SIG-M5 treated with dmso at 0.1 percent for 504 hours (cell line): ENCODE results near the gene MINDY3.
"Not testable (repeated sequence)": the region's sequence is repeated elsewhere in the genome, so short reads cannot be mapped to it uniquely, and the experiment has no call there.

Experiments used
- DNase-seq: peaks from one replicate; lab custom pipeline; 2025; ENCODE audit not compliant: unreplicated experiment; lab: John Stamatoyannopoulos, UW

The MINDY3 gene

DNA sequence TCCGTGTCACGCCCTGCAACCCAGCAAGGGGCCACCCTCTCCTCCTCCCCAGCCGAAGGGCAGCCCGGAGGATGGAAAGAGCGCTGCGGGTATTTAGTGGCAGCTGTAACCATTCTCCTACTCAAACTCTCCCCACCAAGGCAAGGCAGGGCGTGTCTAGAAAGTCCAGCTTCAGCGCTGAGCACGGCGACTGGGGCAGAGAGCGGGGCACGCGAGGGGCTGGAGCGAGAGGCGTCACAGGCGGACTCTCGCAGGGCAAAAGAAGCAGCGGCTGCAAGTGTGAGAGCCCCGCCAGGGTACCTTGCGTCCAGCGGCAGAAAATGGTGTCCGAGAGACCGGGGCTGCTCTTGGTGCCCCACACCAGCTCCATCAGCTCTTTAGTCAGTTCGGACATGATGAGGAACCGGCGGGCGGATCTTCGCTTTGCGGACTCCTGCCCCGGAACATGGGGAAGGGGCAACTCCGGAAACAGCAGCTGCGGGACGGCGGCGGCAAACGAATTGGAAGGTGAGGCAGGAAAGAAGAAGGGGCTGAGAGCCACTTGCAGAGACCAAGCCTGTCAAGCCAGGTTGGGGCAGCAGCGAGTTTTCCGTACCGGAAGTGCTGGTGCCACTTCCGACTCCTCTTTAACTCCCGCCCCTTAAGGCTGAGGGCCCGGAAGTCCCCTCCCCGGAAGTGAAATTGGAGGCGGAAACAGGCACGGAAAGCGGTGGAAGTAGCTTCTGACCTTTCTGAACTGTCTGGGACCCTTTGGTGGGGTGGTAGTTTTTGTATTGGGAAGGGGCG, at the start of gene MINDY3:
Gene MINDY3 (minus strand): TSS at position 602 of the 786 bp plus-strand sequence. CDS start 208 bp downstream, at position 394.
- DNase-seq = peak; percentile 81

DNA sequence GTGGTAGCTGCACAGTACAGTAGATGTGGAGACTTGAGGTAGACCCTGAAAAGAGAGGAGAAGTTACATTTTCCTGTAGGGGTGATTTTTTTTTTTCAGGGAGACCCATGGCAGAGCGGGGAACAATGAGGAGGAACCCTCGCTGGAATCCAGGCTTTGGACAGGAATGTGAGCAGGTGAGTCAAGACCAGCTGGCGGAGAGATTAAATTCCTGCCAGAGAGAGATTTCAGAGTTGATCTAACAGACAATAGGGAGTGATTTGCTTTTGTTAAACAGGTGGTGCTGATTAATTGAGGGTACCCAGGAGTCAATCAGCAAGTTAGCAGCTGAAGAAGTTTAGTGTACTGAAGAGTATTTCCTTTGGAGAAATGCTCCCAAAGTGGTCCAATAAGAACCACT, 41.6 kb upstream of the MINDY3 start:
- DNase-seq = no peak

DNA sequence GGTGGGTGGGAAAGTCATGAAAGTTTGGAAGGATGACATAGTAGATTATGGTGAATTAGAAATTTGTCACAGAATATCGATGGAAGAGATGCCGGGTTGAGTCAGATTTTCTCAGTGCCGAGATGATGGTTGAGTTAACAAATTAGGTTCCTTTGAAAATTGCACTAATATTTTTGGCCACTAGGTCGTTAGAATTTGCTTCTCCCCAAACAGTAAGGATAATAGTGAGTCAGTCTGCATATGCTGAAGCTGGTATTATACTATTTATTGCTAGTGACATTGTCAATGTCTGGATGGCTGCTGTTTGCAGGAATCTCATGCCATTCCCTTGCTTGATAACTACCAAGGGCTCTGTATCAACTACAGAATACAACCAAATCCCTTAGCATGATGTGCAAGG, 37.7 kb upstream of the MINDY3 start:
- peak; percentile 35 for DNase-seq

GRCh38 chr10:15897287-15897686, 37.0 kb upstream of the MINDY3 start:
- DNase-seq = no peak

GRCh38 chr10:15896654-15897053, 36.3 kb upstream of the MINDY3 start:
- DNase-seq = no peak

- DNase-seq = no peak
Measured at GRCh38 chr10:15884447-15884846, 24.1 kb upstream of the MINDY3 start.

GRCh38 chr10:15881542-15881941, 21.2 kb upstream of the MINDY3 start:
- no peak for DNase-seq

GRCh38 chr10:15879663-15880062, 19.4 kb upstream of the MINDY3 start:
- DNase-seq = peak; percentile 54

DNA sequence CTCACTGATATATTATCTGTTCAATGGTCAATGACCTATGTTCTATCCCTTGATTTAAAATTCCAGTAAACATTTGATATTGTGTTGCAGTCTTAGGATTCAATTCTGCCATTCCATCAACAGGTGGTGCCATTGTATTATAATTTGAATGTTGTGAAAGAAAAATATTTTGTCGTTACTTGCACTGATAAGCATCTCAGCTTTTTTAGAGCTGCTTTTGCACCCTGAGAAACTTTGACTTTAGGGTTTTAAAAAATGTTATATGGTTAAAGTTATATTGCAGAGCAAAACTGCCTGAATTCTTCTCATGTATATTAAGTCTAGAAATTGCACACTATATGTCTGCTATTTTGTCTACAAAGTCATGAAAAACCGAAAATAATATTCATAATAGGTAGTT, 18.8 kb upstream of the MINDY3 start:
- peak; percentile 59 for DNase-seq

- no peak for DNase-seq
Measured at GRCh38 chr10:15877836-15878576, 17.7 kb upstream of the MINDY3 start.

- not testable (repeated sequence) for DNase-seq
Measured at GRCh38 chr10:15876274-15876673, 16.0 kb upstream of the MINDY3 start.

- not testable (repeated sequence) for DNase-seq
Measured at GRCh38 chr10:15872645-15873044, 12.3 kb upstream of the MINDY3 start.

DNA sequence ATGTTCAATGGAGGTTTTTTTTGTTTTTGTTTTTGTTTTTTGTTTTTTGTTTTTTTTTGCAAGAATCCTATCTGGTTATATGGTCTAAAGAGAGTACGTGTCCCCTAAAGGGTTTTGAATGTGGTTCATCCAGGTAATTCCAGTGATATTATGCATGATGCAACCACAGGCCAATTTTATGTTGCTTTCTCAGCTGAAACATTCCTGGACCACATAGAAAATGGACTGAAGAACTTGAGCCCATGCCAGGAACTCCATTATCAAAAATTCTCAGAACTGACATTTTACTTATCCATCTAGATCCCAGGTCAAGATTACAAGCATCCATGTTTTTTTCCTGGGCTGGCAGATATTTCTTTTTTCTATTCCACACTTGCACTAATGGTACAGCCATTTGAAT, 11.5 kb upstream of the MINDY3 start:
- no peak for DNase-seq

DNA sequence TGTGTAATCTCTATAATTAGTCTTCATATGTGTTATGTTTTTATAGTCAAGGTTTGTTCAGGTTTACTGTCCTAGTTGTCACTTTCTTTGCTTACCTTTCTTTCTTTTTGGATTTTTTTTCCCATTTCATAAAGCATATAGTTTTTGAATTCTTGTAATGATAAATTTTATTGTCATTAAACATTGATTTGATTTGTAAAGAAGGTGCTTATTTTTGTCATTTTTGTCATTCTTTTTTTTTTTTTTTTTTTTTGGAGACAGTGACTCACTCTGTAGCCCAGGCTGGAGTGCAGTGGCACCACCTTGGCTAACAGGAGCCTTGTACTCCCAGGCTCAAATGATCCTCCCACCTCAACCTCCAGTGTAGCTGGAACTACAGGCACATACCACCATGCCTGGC, 9.6 kb upstream of the MINDY3 start:
- DNase-seq = no peak

GRCh38 chr10:15868006-15868405, 7.7 kb upstream of the MINDY3 start:
- no peak for DNase-seq

- no peak for DNase-seq
Measured at GRCh38 chr10:15865304-15865703, 5.0 kb upstream of the MINDY3 start.

DNA sequence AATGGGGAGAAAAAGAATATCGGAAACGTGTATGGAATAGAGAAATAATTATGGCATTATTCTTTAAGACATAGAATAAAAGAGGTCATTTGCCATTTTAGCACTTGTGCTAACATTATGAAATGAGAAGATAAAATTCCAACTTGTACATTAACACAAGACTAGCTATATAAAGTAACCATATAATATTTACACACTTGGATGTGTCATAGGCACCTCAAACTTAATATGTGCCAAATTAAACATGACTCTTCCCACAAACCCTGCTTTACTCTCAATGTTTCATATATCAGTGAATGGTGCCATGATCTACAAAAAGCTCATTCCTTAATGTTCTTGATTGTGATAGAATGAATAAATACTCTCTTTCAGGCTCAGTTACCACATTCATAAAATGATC, 4.1 kb upstream of the MINDY3 start:
- DNase-seq = no peak

- no peak for DNase-seq
Measured at GRCh38 chr10:15863733-15864132, 3.4 kb upstream of the MINDY3 start.

GRCh38 chr10:15863323-15863722, 3.0 kb upstream of the MINDY3 start:
- no peak for DNase-seq

DNA sequence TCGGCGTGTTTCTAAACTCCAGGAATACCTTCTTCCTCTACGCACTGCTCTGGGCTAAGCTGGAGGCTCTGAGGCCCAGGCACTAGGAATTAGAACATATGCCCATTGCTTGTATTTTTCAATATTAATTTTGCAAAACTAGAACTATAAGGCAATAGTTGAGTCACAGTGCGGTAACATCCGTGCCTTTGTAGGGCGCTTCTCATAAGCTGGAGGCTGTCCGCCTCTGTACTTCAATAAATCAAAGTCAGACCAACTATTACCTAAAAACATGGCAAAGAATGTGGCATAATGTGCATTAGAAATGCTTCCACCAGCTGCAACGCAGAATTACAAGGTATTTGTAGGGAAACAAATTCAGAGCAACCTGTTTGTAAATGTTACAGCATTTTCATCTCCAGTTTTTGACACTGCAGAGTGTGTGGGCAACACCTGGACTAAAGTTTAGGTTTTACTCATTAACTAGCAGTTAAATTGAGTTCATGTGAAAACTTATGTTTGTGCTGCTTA, 440 bp upstream of the MINDY3 start:
- no peak for DNase-seq

DNA sequence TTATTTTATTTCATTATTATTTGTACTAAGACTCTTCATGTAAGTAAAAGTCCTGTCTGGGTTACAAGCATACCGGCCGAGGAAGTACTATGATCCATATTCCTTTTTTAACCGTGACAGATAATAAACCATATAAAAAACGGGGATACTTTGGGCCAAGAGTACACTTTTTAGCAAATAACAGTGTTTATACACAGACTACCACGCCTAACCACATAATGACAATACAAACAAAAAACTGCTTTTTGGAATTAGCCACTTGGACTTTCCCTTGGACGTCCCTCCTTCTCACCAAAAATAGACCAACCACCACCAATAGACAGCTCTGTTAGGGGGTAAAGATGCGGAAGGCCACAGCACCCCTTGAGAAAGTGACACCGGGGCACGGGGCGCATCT, 800 bp downstream of the MINDY3 start:
- DNase-seq = no peak

- DNase-seq = peak; percentile 10
Measured at GRCh38 chr10:15858861-15859281, 1.4 kb downstream of the MINDY3 start.
